ENCODE measurements around the gene GALNT15. TPM values are rescaled to one million over a fixed set of nuclear protein-coding genes. Genes with fewer than 3 reads are reported as not detected.

Gene GALNT15
- total and polyA plus RNA-seq, 12 donors: 2.9 to 22.8 (median 12.8) TPM

DNA sequence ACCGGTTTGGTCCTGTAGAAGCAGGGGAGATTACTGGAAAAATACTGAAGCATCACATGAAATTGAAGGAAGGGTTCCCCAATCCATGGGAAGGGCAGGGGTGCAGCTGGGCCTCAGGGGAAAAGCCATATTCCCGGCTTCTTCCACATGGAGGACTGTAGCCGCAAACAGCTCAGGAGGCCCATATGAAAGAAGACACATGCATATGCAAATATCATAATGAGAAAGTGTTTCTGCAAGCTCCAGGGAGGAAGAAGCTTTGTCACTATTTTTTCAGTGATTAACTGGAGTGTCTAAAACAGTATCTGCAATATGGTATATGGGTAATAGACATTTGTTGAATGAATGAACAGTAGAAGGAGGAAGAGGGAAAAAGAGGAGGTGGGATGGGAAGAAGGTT lies 71.1 kb downstream of the GALNT15 start:
- intact Hi-C loops (cut with DNase I): loop anchor here (5.0 to 10.0 kb wide), 4 partner anchors 68 to 611 kb away; no protein-coding TSS in a partner anchor
- no peaks in the 10 kb centered on the region for H3K27me3 ChIP-seq
- no peak for TF ChIP-seq POLR2A (IDR thresholded peaks at IDR 0.05)
- TF ChIP-seq, protein P1, sequence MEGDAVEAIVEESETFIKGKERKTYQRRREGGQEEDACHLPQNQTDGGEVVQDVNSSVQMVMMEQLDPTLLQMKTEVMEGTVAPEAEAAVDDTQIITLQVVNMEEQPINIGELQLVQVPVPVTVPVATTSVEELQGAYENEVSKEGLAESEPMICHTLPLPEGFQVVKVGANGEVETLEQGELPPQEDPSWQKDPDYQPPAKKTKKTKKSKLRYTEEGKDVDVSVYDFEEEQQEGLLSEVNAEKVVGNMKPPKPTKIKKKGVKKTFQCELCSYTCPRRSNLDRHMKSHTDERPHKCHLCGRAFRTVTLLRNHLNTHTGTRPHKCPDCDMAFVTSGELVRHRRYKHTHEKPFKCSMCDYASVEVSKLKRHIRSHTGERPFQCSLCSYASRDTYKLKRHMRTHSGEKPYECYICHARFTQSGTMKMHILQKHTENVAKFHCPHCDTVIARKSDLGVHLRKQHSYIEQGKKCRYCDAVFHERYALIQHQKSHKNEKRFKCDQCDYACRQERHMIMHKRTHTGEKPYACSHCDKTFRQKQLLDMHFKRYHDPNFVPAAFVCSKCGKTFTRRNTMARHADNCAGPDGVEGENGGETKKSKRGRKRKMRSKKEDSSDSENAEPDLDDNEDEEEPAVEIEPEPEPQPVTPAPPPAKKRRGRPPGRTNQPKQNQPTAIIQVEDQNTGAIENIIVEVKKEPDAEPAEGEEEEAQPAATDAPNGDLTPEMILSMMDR (IDR thresholded peaks at IDR 0.05): no peak
- H3K27ac ChIP-seq: no peak overlapping the region
- no peaks in the 10 kb centered on the region for H3K36me3 ChIP-seq (replicated peaks in 1 of 2)
- no peaks in the 10 kb centered on the region for H3K9me3 ChIP-seq (replicated peaks in 1 of 3)
- H3K4me1 ChIP-seq (replicated peaks in 1 of 2): peaks cover 0 to 15% of the 10 kb centered on the region in 2 donors
- no peak overlapping the region for H3K4me3 ChIP-seq
- DNase-seq: no peak
- WGBS, 4 donors: 96 to 98% (median 97%) methylated on average over 3 of the region's 3 CpGs

DNA sequence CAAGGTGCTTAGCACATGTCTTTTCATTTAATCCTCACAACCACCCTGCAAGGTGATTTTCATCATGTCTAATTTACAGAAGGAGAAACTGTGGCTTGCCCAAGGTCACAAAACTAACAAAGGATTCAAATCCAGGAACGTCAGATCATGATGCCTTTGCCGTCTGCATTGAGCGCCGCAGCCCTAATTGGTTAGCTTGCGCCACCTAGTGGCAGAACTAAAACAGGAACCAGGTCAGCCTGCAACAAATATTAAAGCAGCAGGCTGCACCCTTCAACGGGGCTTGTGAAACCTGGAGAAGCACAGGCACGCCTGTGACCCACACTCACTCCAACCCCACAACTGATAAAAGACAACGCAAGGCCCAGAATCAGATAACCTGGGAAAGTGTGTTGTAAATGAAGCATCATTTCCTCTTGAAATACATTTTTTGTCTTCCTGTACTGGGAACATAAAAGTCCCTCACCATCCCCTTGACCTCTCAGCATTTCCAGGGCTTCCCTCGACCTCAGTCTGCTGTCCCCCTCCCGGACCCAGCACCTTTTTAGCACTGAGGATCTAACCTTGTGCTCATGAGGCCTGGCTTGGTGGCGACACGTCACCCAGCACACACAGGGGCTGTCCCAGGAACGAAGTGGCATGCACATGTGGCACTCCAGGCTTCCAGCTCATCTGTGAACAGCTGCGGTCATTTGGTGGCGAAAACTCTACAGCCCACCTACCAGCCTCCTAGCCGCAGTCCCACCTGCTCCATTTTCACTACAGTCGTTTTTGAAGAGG lies 73.0 kb downstream of the GALNT15 start:
- no peaks in the 10 kb centered on the region for H3K36me3 ChIP-seq (replicated peaks in 1 of 2)
- no peak overlapping the region for H3K27ac ChIP-seq
- 27 to 30% (median 29%) methylated on average over 17 of the region's 17 CpGs for WGBS, 4 donors
- DNase-seq: peak; percentile 82 to 95 (median 87)
- no peaks in the 10 kb centered on the region for H3K27me3 ChIP-seq
- intact Hi-C loops (cut with DNase I): loop anchor here (2.0 to 10.0 kb wide), 5 partner anchors 70 to 613 kb away; no protein-coding TSS in a partner anchor
- no peaks in the 10 kb centered on the region for H3K9me3 ChIP-seq (replicated peaks in 1 of 3)
- peaks cover 0 to 12% of the 10 kb centered on the region in 2 donors for H3K4me1 ChIP-seq (replicated peaks in 1 of 2)
- no peak overlapping the region for H3K4me3 ChIP-seq
- TF ChIP-seq, protein P1 (IDR thresholded peaks at IDR 0.05): peak; percentile 92 to 99 (median 94)
- TF ChIP-seq POLR2A (IDR thresholded peaks at IDR 0.05): no peak

DNA sequence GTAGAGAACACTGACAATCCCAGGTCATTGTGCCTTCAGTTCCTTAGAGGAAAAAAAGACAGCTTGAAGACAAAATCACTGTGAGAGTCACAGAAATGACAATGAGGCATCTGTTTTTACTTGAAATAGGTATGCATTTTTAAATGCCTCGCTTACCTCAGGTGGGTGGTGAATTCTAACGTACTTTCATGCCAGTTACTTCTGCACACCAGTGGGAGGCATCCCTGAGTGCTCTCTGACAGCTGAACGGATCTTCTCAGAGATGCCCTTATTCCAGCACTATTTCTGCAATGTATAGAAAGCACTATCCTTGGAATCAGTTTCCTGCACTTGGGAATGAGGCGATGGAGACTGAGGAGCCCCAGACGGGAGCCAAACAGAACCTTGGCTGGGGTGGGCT lies 74.1 kb downstream of the GALNT15 start:
- Histone ChIP-seq H3K4me3 (no peak overlapping the region), H3K9me3 (replicated peaks in 1 of 3) (no peaks in the 10 kb centered on the region), H3K36me3 (replicated peaks in 1 of 2) (no peaks in the 10 kb centered on the region), H3K27ac (no peak overlapping the region), H3K27me3 (no peaks in the 10 kb centered on the region), H3K4me1 (replicated peaks in 1 of 2) (peaks cover 0 to 12% of the 10 kb centered on the region in 2 donors)
- WGBS, 4 donors: 60 to 85% (median 79%) methylated on average over 5 of the region's 5 CpGs
- intact Hi-C loops (cut with DNase I): loop anchor here (2.0 to 10.0 kb wide), 5 partner anchors 71 to 614 kb away; no protein-coding TSS in a partner anchor
- no peak for DNase-seq
- TF ChIP-seq, protein P1 (IDR thresholded peaks at IDR 0.05): no peak
- TF ChIP-seq POLR2A (IDR thresholded peaks at IDR 0.05): no peak

DNA sequence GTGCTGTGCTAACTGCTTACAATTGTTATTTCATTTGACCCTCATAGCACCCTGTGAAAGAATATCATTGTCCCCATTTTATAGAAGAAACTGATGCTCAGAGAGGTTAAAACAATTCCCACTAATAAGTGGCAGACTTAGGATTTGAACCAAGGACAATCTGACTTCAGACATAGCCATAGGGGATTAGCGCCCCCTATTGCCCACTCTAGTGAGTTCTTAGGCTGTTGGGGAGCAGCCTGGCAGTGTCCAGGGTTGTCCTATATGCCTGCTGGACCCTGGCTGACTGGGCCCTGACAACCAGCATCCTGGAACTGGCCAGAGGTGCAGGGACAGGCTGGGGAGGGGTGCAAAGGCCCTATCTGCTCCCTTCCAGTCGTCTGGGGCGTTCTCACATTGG lies 74.9 kb downstream of the GALNT15 start:
- no peak for DNase-seq

More for the DNA sequence above, 74.9 kb downstream of the GALNT15 start:
- Histone ChIP-seq H3K4me1 (replicated peaks in 1 of 2) (peaks cover 0 to 4% of the 10 kb centered on the region in 2 donors), H3K27me3 (no peaks in the 10 kb centered on the region), H3K36me3 (replicated peaks in 1 of 2) (no peaks in the 10 kb centered on the region), H3K9me3 (replicated peaks in 1 of 3) (no peaks in the 10 kb centered on the region), H3K27ac (no peak overlapping the region), H3K4me3 (no peak overlapping the region)
- TF ChIP-seq POLR2A (IDR thresholded peaks at IDR 0.05): no peak
- TF ChIP-seq, protein P1 (IDR thresholded peaks at IDR 0.05): peak in 1 of 6 experiments; percentile 11
- intact Hi-C loops (cut with DNase I): loop anchor here (2.0 to 10.0 kb wide), 5 partner anchors 72 to 615 kb away; no protein-coding TSS in a partner anchor
- WGBS, 4 donors: 17 to 47% (median 33%) methylated on average over 1 to 3 of the region's 3 CpGs
